Measurements from ENCODE around the gene MROH9.

MROH9 gene

GRCh38 chr1:170987424-170987823 is 52.1 kb downstream of the MROH9 start:
- no peak for DNase-seq (ENCODE audit: low read depth)
- TF ChIP-seq CTCF (IDR thresholded peaks at IDR 0.05; ENCODE audit: insufficient read depth, low read depth, low read length, missing control alignments): no peak
- no peak overlapping the region for H3K4me3 ChIP-seq (ENCODE audit: low read length)

- H3K4me3 ChIP-seq (ENCODE audit: low read length): no peak overlapping the region
- no peak for TF ChIP-seq CTCF (IDR thresholded peaks at IDR 0.05; ENCODE audit: insufficient read depth, low read depth, low read length, missing control alignments)
These were observed 57.8 kb downstream of the MROH9 start for GRCh38 chr1:170993151-170993550.

GRCh38 chr1:170993717-170994116 is 58.4 kb downstream of the MROH9 start:
- no peak for TF ChIP-seq CTCF (IDR thresholded peaks at IDR 0.05; ENCODE audit: insufficient read depth, low read depth, low read length, missing control alignments)
- no peak for DNase-seq (ENCODE audit: low read depth)
- no peak overlapping the region for H3K4me3 ChIP-seq (ENCODE audit: low read length)

More at GRCh38 chr1:170993151-170993550, 57.8 kb downstream of the MROH9 start:
- no peak for DNase-seq (ENCODE audit: low read depth)

GRCh38 chr1:171014880-171015279 is 79.5 kb downstream of the MROH9 start:
- no peak for DNase-seq (ENCODE audit: low read depth)
- no peak for TF ChIP-seq CTCF (IDR thresholded peaks at IDR 0.05; ENCODE audit: insufficient read depth, low read depth, low read length, missing control alignments)
- H3K4me3 ChIP-seq (ENCODE audit: low read length): no peak overlapping the region

GRCh38 chr1:171017426-171017825 is 82.1 kb downstream of the MROH9 start:
- no peak for DNase-seq (ENCODE audit: low read depth)
- TF ChIP-seq CTCF (IDR thresholded peaks at IDR 0.05; ENCODE audit: insufficient read depth, low read depth, low read length, missing control alignments): no peak
- no peak overlapping the region for H3K4me3 ChIP-seq (ENCODE audit: low read length)

GRCh38 chr1:171019971-171020370 is 84.6 kb downstream of the MROH9 start:
- no peak for TF ChIP-seq CTCF (IDR thresholded peaks at IDR 0.05; ENCODE audit: insufficient read depth, low read depth, low read length, missing control alignments)
- DNase-seq (ENCODE audit: low read depth): no peak
- no peak overlapping the region for H3K4me3 ChIP-seq (ENCODE audit: low read length)

GRCh38 chr1:171032822-171033702 is 97.7 kb downstream of the MROH9 start:
- no peak for TF ChIP-seq CTCF (IDR thresholded peaks at IDR 0.05; ENCODE audit: insufficient read depth, low read depth, low read length, missing control alignments)
- no peak for DNase-seq (ENCODE audit: low read depth)
- no peak overlapping the region for H3K4me3 ChIP-seq (ENCODE audit: low read length)
